ENCODE measurements around the gene OR2T5. TPM values are rescaled to one million over a fixed set of nuclear protein-coding genes. Genes with fewer than 3 reads are reported as not detected.
"Not testable (repeated sequence)": the region's sequence is repeated elsewhere in the genome, so short reads cannot be mapped to it uniquely, and the experiment has no call there.

OR2T5 gene
- total and polyA plus RNA-seq, 10 of the 15 experiments (the other 5 are each of a cell fraction or from before 2014, with no cell fraction given): 0.07 to 1.5 (median 0.59) TPM; not detected in 1

DNA sequence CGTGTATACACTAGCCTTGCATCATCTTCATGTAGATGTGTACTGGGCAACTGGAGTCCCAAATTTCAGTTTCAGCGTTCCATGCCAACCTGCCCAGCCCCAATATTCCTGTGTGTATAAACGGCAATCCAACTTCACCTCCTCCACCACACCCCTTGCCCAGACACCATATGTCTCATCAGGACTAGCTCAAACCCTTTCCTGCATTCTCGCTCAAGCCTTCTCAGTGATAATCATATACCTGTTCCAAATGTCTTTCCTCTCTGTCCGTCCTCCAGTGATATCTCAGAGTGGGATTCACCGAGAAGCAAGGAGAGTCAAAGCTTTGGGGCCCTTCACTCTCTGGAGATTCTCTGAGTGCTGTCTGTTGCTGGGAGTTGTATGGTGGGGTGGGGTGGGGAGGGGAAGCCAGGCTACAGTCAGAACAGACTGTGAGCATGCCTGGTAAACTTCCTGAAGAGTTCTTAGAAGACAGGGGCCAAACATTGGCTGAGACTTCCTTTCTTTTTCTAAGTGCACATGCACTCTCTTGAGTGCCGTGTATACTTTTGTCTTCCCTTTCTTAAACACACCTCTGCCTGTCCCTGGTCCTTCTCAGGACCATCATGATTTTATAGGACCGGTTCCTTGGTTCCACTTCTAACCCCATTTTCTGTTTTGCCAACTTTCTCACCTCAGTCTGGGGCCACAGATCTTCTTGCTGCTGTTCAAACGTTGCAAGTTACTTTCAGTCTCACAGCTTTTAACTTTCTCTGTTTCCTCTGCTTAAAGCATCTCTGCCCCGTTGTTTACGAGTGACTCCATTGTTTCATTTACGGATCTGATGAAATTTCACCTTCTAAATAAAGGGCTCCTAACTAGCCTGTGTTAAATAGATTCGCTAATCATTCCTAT is 6.5 kb upstream of the OR2T5 start:
- Histone ChIP-seq H3K27ac (ENCODE audit: control insufficient read depth, insufficient read depth) (peak overlapping the region; percentile 83), H3K4me3 (peak overlapping the region; percentile 40), H3K9ac (ENCODE audit: control insufficient read depth, insufficient read depth, low read length) (peak overlapping the region; percentile 61), H3K4me2 (ENCODE audit: control insufficient read depth, insufficient read depth) (peak overlapping the region; percentile 84), H2AFZ (ENCODE audit: control insufficient read depth, low read depth, low read length) (peak overlapping the region; percentile 84)
- ChIA-PET SMC1A (ENCODE audit: uncharacterized antibody, unreplicated experiment) (interaction anchor here (1.6 kb wide), 1 partner anchor 206 kb away, joined by 7 read pairs; no protein-coding TSS in a partner anchor), RAD21 (ENCODE audit: unreplicated experiment) (interaction anchor here (1.0 kb wide), 1 partner anchor 77 kb away, joined by 3 read pairs; no protein-coding TSS in a partner anchor), CTCF (interaction anchor here (0.6 kb wide), 1 partner anchor 331 kb away, joined by 3 read pairs; no protein-coding TSS in a partner anchor)
- WGBS (ENCODE audit: insufficient coverage, insufficient replicate concordance, low lambda C conversion rate, missing lambda C conversion rate): 42% methylated on average over 13 of the region's 13 CpGs
- peak; percentile 75 for FAIRE-seq
- TSS peak; percentile 91 for BruUV-seq (replicated peaks)
- H3K4me1 ChIP-seq (ENCODE audit: control insufficient read depth, insufficient read depth, low read length); in situ Hi-C loops (cut with MboI); H4K20me1 ChIP-seq (ENCODE audit: control insufficient read depth, insufficient read depth); H3K36me3 ChIP-seq (ENCODE audit: control insufficient read depth in 2 of 2, insufficient read depth in 2 of 2, low read length in 1 of 2); H3K79me2 ChIP-seq (ENCODE audit: control insufficient read depth, insufficient read depth, low read length); H3K27me3 ChIP-seq (replicated peaks in 1 of 2; ENCODE audit: control insufficient read depth in 2 of 2, insufficient read depth in 2 of 2, low read length in 1 of 2); POLR2A ChIA-PET; H3K9me3 ChIP-seq (replicated peaks; ENCODE audit: control insufficient read depth, insufficient read depth, low read length): not testable (repeated sequence)
- intact Hi-C loops (cut with micrococcal nuclease; ENCODE audit: unreplicated experiment): loop anchor here (5.0 kb wide), 1 partner anchor 325 kb away; no protein-coding TSS in a partner anchor
- peak; percentile 83 for ATAC-seq
- DNase-seq (ENCODE audit: low read depth, low spot score): peak; percentile 50
- TF ChIP-seq POLR2AphosphoS5 (IDR thresholded peaks at IDR 0.05; ENCODE audit: low read length) (0 out of 2 replicates have a peak, but pooled peaks have one; percentile 28), PML (IDR thresholded peaks at IDR 0.05; ENCODE audit: low read length) (0 out of 2 replicates have a peak, but pooled peaks have one; percentile 36), RUNX3 (IDR thresholded peaks at IDR 0.05; ENCODE audit: low read length) (peak; percentile 25; the same call in 1 of the 2 replicates), SMAD5 (IDR thresholded peaks at IDR 0.05; ENCODE audit: low read depth) (peak; percentile 37; the same call in 1 of the 2 replicates), SMARCA5 (IDR thresholded peaks at IDR 0.05) (0 out of 2 replicates have a peak, but pooled peaks have one; percentile 45), ZNF687 (IDR thresholded peaks at IDR 0.05) (peak; percentile 68), CBX5 (IDR thresholded peaks at IDR 0.05; ENCODE audit: low read depth) (0 out of 2 replicates have a peak, but pooled peaks have one; percentile 43), ATF7 (IDR thresholded peaks at IDR 0.05; ENCODE audit: low read depth) (0 out of 2 replicates have a peak, but pooled peaks have one; percentile 29), SKIL (IDR thresholded peaks at IDR 0.05; ENCODE audit: low read depth, poor library complexity, severe bottlenecking) (peak; percentile 84), ETV6 (conservative IDR thresholded peaks at IDR 0.05 in 1 of 2, IDR thresholded peaks at IDR 0.05 in 1 of 2; ENCODE audit: borderline replicate concordance in 1 of 2, low read depth in 1 of 2) (0 out of 4 replicates have a peak, but pooled peaks of 1 of the 2 experiments have one; percentile 40), NFIC (IDR thresholded peaks at IDR 0.05; ENCODE audit: low read depth, low read length) (peak; percentile 22; the same call in 1 of the 2 replicates)
- TF ChIP-seq, protein P1, sequence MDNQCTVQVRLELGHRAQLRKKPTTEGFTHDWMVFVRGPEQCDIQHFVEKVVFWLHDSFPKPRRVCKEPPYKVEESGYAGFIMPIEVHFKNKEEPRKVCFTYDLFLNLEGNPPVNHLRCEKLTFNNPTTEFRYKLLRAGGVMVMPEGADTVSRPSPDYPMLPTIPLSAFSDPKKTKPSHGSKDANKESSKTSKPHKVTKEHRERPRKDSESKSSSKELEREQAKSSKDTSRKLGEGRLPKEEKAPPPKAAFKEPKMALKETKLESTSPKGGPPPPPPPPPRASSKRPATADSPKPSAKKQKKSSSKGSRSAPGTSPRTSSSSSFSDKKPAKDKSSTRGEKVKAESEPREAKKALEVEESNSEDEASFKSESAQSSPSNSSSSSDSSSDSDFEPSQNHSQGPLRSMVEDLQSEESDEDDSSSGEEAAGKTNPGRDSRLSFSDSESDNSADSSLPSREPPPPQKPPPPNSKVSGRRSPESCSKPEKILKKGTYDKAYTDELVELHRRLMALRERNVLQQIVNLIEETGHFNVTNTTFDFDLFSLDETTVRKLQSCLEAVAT (IDR thresholded peaks at IDR 0.05): peak; percentile 35; the same call in 1 of the 2 replicates
